Activated naive CD4-positive, alpha-beta T cell treated with anti-CD3 and anti-CD28 coated beads, Interleukin-2, amount 10 ng/mL, durations not matched to agents 7 days and 5 days (primary cell): ENCODE measurements around the gene BBS9.

Experiments used
- CTCF ChIA-PET: fragments of 350-600 bp; sonication (Branson Sonifier 250); formaldehyde crosslinking; loops from one replicate; lab custom pipeline; 2021; ENCODE audit warnings: antibody characterized with exemption; lab: Charles Lee
- DNase-seq: peaks from one replicate; pipeline ENCODE4 v3.0.0-alpha.2; 2020
- H3K27ac Mint-ChIP-seq: one replicate; pipeline ENCODE4 v1.8.0; 2021; ENCODE audit warnings: mild to moderate bottlenecking, moderate library complexity, mixed read lengths
- H3K27me3 Mint-ChIP-seq: one replicate; pipeline ENCODE4 v1.8.0; 2021; ENCODE audit warnings: mild to moderate bottlenecking, mixed read lengths
- H3K36me3 Mint-ChIP-seq: one replicate; pipeline ENCODE4 v1.8.0; 2021; ENCODE audit warnings: mixed read lengths
- H3K4me1 Mint-ChIP-seq: one replicate; pipeline ENCODE4 v1.8.0; 2021; ENCODE audit warnings: mixed read lengths
- H3K4me3 Mint-ChIP-seq: one replicate; pipeline ENCODE4 v1.8.0; 2021; ENCODE audit warnings: mild to moderate bottlenecking, moderate library complexity, mixed read lengths
- H3K9me3 Mint-ChIP-seq: one replicate; pipeline ENCODE4 v1.8.0; 2021; ENCODE audit warnings: mixed read lengths

BBS9 gene

GRCh38 chr7:33350577-33350976 is 221.2 kb downstream of the BBS9 start:
- no peaks in the 10 kb centered on the region for H3K4me1 Mint-ChIP-seq
- H3K9me3 Mint-ChIP-seq, result no peaks in the 10 kb centered on the region
- no peak for DNase-seq
- H3K4me3 Mint-ChIP-seq, result no peak overlapping the region
- CTCF ChIA-PET, result interaction anchor here (0.6 kb wide), 1 partner anchor 14 kb away, joined by 3 read pairs; no protein-coding TSS in a partner anchor
- no peak overlapping the region for H3K27ac Mint-ChIP-seq
- no peaks in the 10 kb centered on the region for H3K27me3 Mint-ChIP-seq
- no peaks in the 10 kb centered on the region for H3K36me3 Mint-ChIP-seq

GRCh38 chr7:33351709-33352108 is 222.3 kb downstream of the BBS9 start:
- Mint-ChIP-seq H3K4me3 (no peak overlapping the region), H3K4me1 (no peaks in the 10 kb centered on the region), H3K27me3 (no peaks in the 10 kb centered on the region), H3K27ac (no peak overlapping the region), H3K36me3 (no peaks in the 10 kb centered on the region), H3K9me3 (no peaks in the 10 kb centered on the region)
- CTCF ChIA-PET, result no interaction called here
- DNase-seq, result no peak

GRCh38 chr7:33354201-33354600 is 224.8 kb downstream of the BBS9 start:
- H3K27me3 Mint-ChIP-seq, result no peaks in the 10 kb centered on the region
- no peak for DNase-seq
- H3K4me1 Mint-ChIP-seq, result no peaks in the 10 kb centered on the region
- H3K9me3 Mint-ChIP-seq, result no peaks in the 10 kb centered on the region
- H3K27ac Mint-ChIP-seq, result no peak overlapping the region
- CTCF ChIA-PET, result no interaction called here
- no peak overlapping the region for H3K4me3 Mint-ChIP-seq
- H3K36me3 Mint-ChIP-seq, result no peaks in the 10 kb centered on the region

DNA sequence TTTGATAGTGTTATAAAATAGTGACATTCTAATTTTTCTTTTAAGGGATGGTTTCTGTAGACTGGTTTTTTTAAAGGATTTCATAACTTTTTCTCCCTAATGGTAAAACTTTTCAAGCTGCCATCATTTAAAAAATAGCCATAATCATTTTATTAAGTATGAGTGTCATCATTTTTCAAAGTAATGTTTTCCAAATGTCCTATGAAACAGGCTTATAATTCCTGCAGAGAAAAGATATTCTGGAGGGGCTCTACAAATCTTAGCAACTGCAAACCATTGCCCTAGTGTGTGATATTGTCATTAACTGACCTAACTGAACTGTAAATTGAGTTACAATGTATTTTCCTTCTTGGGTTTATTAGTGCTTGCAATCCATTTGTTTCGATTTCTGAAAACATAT is 226.0 kb downstream of the BBS9 start:
- H3K27ac Mint-ChIP-seq, result no peak overlapping the region
- no peaks in the 10 kb centered on the region for H3K36me3 Mint-ChIP-seq
- H3K4me3 Mint-ChIP-seq, result no peak overlapping the region
- H3K27me3 Mint-ChIP-seq, result no peaks in the 10 kb centered on the region
- no peaks in the 10 kb centered on the region for H3K4me1 Mint-ChIP-seq
- DNase-seq, result no peak
- H3K9me3 Mint-ChIP-seq, result no peaks in the 10 kb centered on the region
- CTCF ChIA-PET, result no interaction called here

GRCh38 chr7:33356336-33356735 is 227.0 kb downstream of the BBS9 start:
- CTCF ChIA-PET, result no interaction called here
- H3K27ac Mint-ChIP-seq, result no peak overlapping the region

DNA sequence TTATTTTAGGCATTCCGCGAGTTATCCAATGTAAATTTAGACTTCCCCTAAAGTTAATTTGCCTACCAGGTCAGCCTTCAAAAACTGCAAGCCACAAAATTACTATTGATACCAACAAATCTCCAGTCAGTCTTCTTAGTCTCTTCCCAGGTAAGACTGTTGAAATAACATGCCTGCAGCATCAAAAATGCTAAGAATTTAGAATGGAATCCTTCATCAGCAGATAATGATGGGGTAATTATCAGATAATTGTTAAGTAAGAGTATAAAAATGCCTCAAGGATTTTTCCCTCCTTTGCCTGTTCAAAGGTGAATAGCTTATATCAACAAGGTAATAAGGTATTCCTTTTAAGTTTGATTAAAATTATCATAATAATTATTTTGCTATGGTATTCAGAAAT is 228.5 kb downstream of the BBS9 start:
- H3K27ac Mint-ChIP-seq, result no peak overlapping the region
- H3K4me1 Mint-ChIP-seq, result no peaks in the 10 kb centered on the region
- H3K9me3 Mint-ChIP-seq, result no peaks in the 10 kb centered on the region
- CTCF ChIA-PET, result interaction anchor here (1.5 kb wide), 1 partner anchor 172 kb away, joined by 5 read pairs; no protein-coding TSS in a partner anchor
- H3K36me3 Mint-ChIP-seq, result no peaks in the 10 kb centered on the region
- no peaks in the 10 kb centered on the region for H3K27me3 Mint-ChIP-seq
- no peak for DNase-seq
- no peak overlapping the region for H3K4me3 Mint-ChIP-seq

More at GRCh38 chr7:33356336-33356735, 227.0 kb downstream of the BBS9 start:
- Mint-ChIP-seq H3K27me3 (no peaks in the 10 kb centered on the region), H3K4me1 (no peaks in the 10 kb centered on the region), H3K36me3 (no peaks in the 10 kb centered on the region), H3K4me3 (no peak overlapping the region), H3K9me3 (no peaks in the 10 kb centered on the region)
- DNase-seq, result no peak

DNA sequence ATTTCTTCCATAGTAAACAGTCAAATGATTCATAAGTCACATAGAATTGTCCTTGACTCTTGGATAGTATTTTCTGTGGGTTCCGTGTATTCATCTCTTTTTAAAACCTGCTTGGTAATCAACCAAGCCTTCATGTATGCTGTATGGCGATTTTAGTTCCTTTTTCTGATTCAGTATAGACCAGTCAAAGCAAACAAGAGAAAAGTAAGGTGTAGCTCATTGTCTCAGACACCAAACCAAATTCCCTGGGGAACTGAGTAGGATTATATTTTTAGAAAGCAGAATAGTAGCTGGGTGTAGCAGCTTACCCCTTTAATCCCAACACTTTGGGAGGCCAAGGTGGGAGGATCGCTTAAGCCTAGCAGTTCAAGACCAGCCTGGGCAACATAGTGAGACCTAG is 240.5 kb downstream of the BBS9 start:
- CTCF ChIA-PET, result no interaction called here

GRCh38 chr7:33373195-33373594 is 243.8 kb downstream of the BBS9 start:
- Mint-ChIP-seq H3K4me1 (no peaks in the 10 kb centered on the region), H3K27me3 (no peaks in the 10 kb centered on the region), H3K4me3 (no peak overlapping the region), H3K9me3 (no peaks in the 10 kb centered on the region), H3K36me3 (peaks cover 2% of the 10 kb centered on the region), H3K27ac (no peak overlapping the region)
- no peak for DNase-seq
- CTCF ChIA-PET, result no interaction called here

More for the DNA sequence above, 240.5 kb downstream of the BBS9 start:
- Mint-ChIP-seq H3K27me3 (no peaks in the 10 kb centered on the region), H3K27ac (no peak overlapping the region), H3K36me3 (peaks cover 2% of the 10 kb centered on the region), H3K9me3 (no peaks in the 10 kb centered on the region), H3K4me3 (no peak overlapping the region), H3K4me1 (no peaks in the 10 kb centered on the region)
- DNase-seq, result no peak

GRCh38 chr7:33379891-33380525 is 250.6 kb downstream of the BBS9 start:
- no peak overlapping the region for H3K4me3 Mint-ChIP-seq
- H3K9me3 Mint-ChIP-seq, result no peaks in the 10 kb centered on the region
- DNase-seq, result no peak
- H3K27me3 Mint-ChIP-seq, result no peaks in the 10 kb centered on the region
- CTCF ChIA-PET, result interaction anchor here (0.5 to 0.6 kb wide), 2 partner anchors 38 to 681 kb away, joined by 3 to 4 read pairs; no protein-coding TSS in a partner anchor
- H3K36me3 Mint-ChIP-seq, result no peaks in the 10 kb centered on the region
- H3K27ac Mint-ChIP-seq, result no peak overlapping the region
- no peaks in the 10 kb centered on the region for H3K4me1 Mint-ChIP-seq

- CTCF ChIA-PET, result no interaction called here
- no peak for DNase-seq
Observed at GRCh38 chr7:33388332-33388731, 259.0 kb downstream of the BBS9 start.

DNA sequence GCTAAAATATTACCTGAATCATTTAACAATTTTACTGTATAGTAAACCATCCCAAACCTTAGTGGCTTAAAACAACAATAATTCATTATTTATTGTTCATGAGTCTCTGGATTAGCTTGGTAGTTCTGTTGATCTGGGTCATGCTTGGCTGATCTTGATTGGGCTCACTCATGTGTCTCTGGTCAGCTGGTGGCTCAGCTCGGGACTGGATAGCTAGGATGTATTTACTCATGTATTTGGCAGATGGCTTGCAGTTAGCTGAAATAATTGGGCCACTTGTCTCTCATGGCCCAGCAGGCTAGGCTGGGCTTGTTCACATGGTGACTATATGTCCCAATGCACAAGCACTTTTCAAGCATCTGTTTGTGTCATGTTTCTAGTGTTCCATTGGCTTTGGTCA is 262.8 kb downstream of the BBS9 start:
- CTCF ChIA-PET, result no interaction called here
- Mint-ChIP-seq H3K27me3 (no peaks in the 10 kb centered on the region), H3K4me3 (no peak overlapping the region), H3K9me3 (peaks cover 2% of the 10 kb centered on the region), H3K36me3 (peaks cover 2% of the 10 kb centered on the region), H3K27ac (no peak overlapping the region), H3K4me1 (peaks cover 11% of the 10 kb centered on the region)
- no peak for DNase-seq

More at GRCh38 chr7:33388332-33388731, 259.0 kb downstream of the BBS9 start:
- Mint-ChIP-seq H3K4me3 (no peak overlapping the region), H3K4me1 (peaks cover 2% of the 10 kb centered on the region), H3K27ac (no peak overlapping the region), H3K27me3 (no peaks in the 10 kb centered on the region), H3K36me3 (no peaks in the 10 kb centered on the region), H3K9me3 (no peaks in the 10 kb centered on the region)

DNA sequence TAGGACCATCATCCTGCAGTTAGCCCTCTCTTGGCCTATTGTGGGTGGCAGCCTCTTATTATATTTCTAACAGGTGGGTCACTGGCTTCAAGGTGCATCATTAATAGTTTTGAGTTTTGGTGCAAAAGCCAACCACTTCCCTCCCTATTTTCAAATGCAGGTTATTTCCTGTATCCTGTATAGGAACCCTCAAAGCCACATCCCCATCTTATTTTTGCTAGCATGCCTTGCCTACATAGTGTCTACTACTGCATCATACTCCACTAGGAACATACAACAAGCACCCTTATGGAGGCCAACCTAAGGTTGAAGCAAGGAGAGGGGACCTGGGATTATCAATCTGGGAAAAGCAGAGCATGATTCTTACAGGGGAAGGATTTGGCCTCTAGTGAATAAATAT is 264.4 kb downstream of the BBS9 start:
- H3K27ac Mint-ChIP-seq, result no peak overlapping the region
- no peak for DNase-seq
- peaks cover 2% of the 10 kb centered on the region for H3K36me3 Mint-ChIP-seq
- peaks cover 11% of the 10 kb centered on the region for H3K4me1 Mint-ChIP-seq
- peaks cover 2% of the 10 kb centered on the region for H3K9me3 Mint-ChIP-seq
- H3K4me3 Mint-ChIP-seq, result no peak overlapping the region
- no peaks in the 10 kb centered on the region for H3K27me3 Mint-ChIP-seq
- CTCF ChIA-PET, result no interaction called here

DNA sequence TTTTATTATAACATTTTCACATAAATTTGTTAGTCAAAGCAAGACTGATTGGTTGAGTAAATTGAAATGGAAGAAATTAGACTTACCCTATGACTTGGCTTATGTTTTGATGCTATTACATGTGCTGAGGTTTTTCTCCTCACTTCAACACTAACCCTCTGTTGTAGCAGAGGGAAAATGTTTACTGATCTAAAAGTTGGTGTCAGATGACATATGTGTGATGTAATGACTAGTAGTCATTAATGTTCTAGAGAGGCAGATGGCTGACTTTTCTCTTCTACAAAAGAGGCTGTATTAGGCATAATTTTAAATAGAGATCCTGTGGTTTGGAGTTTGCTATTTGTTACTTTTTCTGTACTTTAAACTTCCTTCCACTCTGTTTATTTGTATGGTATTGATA is 266.0 kb downstream of the BBS9 start:
- H3K27me3 Mint-ChIP-seq, result no peaks in the 10 kb centered on the region
- H3K4me1 Mint-ChIP-seq, result peaks cover 11% of the 10 kb centered on the region
- H3K27ac Mint-ChIP-seq, result no peak overlapping the region
- H3K36me3 Mint-ChIP-seq, result peaks cover 2% of the 10 kb centered on the region
- CTCF ChIA-PET, result no interaction called here
- peaks cover 2% of the 10 kb centered on the region for H3K9me3 Mint-ChIP-seq
- no peak for DNase-seq
- no peak overlapping the region for H3K4me3 Mint-ChIP-seq

- Mint-ChIP-seq H3K27me3 (no peaks in the 10 kb centered on the region), H3K36me3 (peaks cover 2% of the 10 kb centered on the region), H3K27ac (no peak overlapping the region), H3K9me3 (peaks cover 2% of the 10 kb centered on the region), H3K4me3 (no peak overlapping the region), H3K4me1 (no peaks in the 10 kb centered on the region)
- no peak for DNase-seq
- CTCF ChIA-PET, result no interaction called here
Observed at GRCh38 chr7:33399528-33400213, 270.3 kb downstream of the BBS9 start.

DNA sequence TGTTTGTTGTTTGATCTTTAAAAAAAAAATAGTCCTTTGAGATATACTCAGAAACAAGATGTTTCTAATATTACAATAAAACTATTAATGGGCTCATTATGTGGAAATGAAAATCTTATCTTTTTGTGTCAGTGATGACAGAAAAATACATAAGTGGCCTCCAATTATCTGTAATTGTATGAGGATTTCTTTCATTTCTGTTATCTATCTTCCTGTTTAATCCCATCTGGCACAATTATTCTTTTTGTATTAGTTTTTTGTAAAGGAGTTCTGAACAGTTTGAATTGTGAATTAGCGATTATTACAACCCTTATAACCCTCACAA is 270.8 kb downstream of the BBS9 start:
- no peak for DNase-seq
- Mint-ChIP-seq H3K36me3 (peaks cover 2% of the 10 kb centered on the region), H3K27ac (no peak overlapping the region), H3K9me3 (peaks cover 2% of the 10 kb centered on the region), H3K4me3 (no peak overlapping the region), H3K4me1 (no peaks in the 10 kb centered on the region), H3K27me3 (no peaks in the 10 kb centered on the region)
- CTCF ChIA-PET, result no interaction called here
